RCC 7860 (cell line): ENCODE results near the gene LRBA.
A peak's percentile ranks its signal among the peaks of the same experiment; 100 is the strongest.

ENCODE experiments used
- DNase-seq: peaks from one replicate; pipeline ENCODE4 v3.0.0-alpha.2; 2015; ENCODE audit warnings: low spot score
- FAIRE-seq: peaks from 2 replicates; lab custom pipeline; 2012; peaks lifted over from hg19 to GRCh38; lab: Jason Lieb, UNC

The LRBA gene

GRCh38 chr4:150315691-150316090 is 699.4 kb downstream of the LRBA start:
- DNase-seq (no peak), FAIRE-seq (no peak)

- no peak for FAIRE-seq
- DNase-seq, result no peak
Measured at GRCh38 chr4:150315175-150315574, 699.9 kb downstream of the LRBA start.

GRCh38 chr4:150314031-150314430 is 701.1 kb downstream of the LRBA start:
- no peak for FAIRE-seq

GRCh38 chr4:150310159-150310895 is 704.8 kb downstream of the LRBA start:
- DNase-seq (no peak), FAIRE-seq (no peak)

More at GRCh38 chr4:150314031-150314430, 701.1 kb downstream of the LRBA start:
- no peak for DNase-seq

GRCh38 chr4:150308824-150309472 is 706.1 kb downstream of the LRBA start:
- peak; percentile 15 for DNase-seq
- FAIRE-seq, result no peak

- FAIRE-seq (no peak), DNase-seq (no peak)
Measured at GRCh38 chr4:150306719-150307118, 708.4 kb downstream of the LRBA start.

- DNase-seq (peak; percentile 18), FAIRE-seq (peak; percentile 60)
Measured at GRCh38 chr4:150305995-150306394, 709.1 kb downstream of the LRBA start.

GRCh38 chr4:150302553-150302952 is 712.5 kb downstream of the LRBA start:
- FAIRE-seq, result peak; percentile 83
- DNase-seq, result peak; percentile 74

- DNase-seq, result no peak
- FAIRE-seq, result no peak
Measured at GRCh38 chr4:150299816-150300215, 715.3 kb downstream of the LRBA start.

GRCh38 chr4:150297861-150298474 is 717.1 kb downstream of the LRBA start:
- peak; percentile 6 for DNase-seq
- peak; percentile 41 for FAIRE-seq

GRCh38 chr4:150289881-150290280 is 725.2 kb downstream of the LRBA start:
- DNase-seq (no peak), FAIRE-seq (no peak)

- DNase-seq (no peak), FAIRE-seq (no peak)
Measured at GRCh38 chr4:150289198-150289597, 725.9 kb downstream of the LRBA start.

- peak; percentile 65 for FAIRE-seq
- no peak for DNase-seq
Measured at GRCh38 chr4:150286656-150287055, 728.4 kb downstream of the LRBA start.

GRCh38 chr4:150283689-150284088 is 731.4 kb downstream of the LRBA start:
- FAIRE-seq, result no peak
- peak; percentile 44 for DNase-seq

GRCh38 chr4:150280975-150281374 is 734.1 kb downstream of the LRBA start:
- no peak for DNase-seq
- no peak for FAIRE-seq

GRCh38 chr4:150280081-150280895 is 734.8 kb downstream of the LRBA start:
- peak; percentile 90 for DNase-seq
- FAIRE-seq, result peak; percentile 91

GRCh38 chr4:150278206-150278605 is 736.9 kb downstream of the LRBA start:
- no peak for FAIRE-seq
- DNase-seq, result no peak

- FAIRE-seq, result no peak
- no peak for DNase-seq
Measured at GRCh38 chr4:150268444-150268843, 746.6 kb downstream of the LRBA start.

GRCh38 chr4:150265806-150266205 is 749.3 kb downstream of the LRBA start:
- DNase-seq, result no peak
- FAIRE-seq, result no peak

GRCh38 chr4:150264595-150265161 is 750.4 kb downstream of the LRBA start:
- no peak for DNase-seq
- no peak for FAIRE-seq

- FAIRE-seq (no peak), DNase-seq (no peak)
Measured at GRCh38 chr4:150262611-150263010, 752.5 kb downstream of the LRBA start.
